ENCODE results near the gene TMEM184A. TPM values are rescaled to one million over a fixed set of nuclear protein-coding genes. Genes with fewer than 3 reads are reported as not detected.
A peak's percentile ranks its signal among the peaks of the same experiment; 100 is the strongest.

Gene TMEM184A
- total and polyA plus RNA-seq, 2 of the 13 experiments (the other 11 are each of a cell fraction or from before 2014, with no cell fraction given): 9.5 to 20.4 TPM

- TF ChIP-seq ATF5 (CRISPR knock-in tag; IDR thresholded peaks at IDR 0.05; ENCODE audit: low read depth): no peak
- TF ChIP-seq ZFP90 (CRISPR knock-in tag; IDR thresholded peaks at IDR 0.05; ENCODE audit: borderline replicate concordance): no peak
- TF ChIP-seq POLR2AphosphoS5 (IDR thresholded peaks at IDR 0.05; ENCODE audit: low read depth, low read length): no peak
- TF ChIP-seq CREM (IDR thresholded peaks at IDR 0.05): peak; percentile 19; the same call in 1 of the 2 replicates
- no peak for TF ChIP-seq CREM (CRISPR knock-in tag; IDR thresholded peaks at IDR 0.05)
- no peak for TF ChIP-seq RFXANK (CRISPR knock-in tag; IDR thresholded peaks at IDR 0.05)
- TF ChIP-seq HOXA3 (CRISPR knock-in tag; IDR thresholded peaks at IDR 0.05): peak; percentile 48; the same call in 1 of the 2 replicates
- no peak for TF ChIP-seq THAP8 (CRISPR knock-in tag; IDR thresholded peaks at IDR 0.05; ENCODE audit: borderline replicate concordance)
- TF ChIP-seq SOX5 (CRISPR knock-in tag; IDR thresholded peaks at IDR 0.05; ENCODE audit: borderline replicate concordance): no peak
- TF ChIP-seq HHEX (CRISPR knock-in tag; IDR thresholded peaks at IDR 0.05): no peak
- TF ChIP-seq SIN3A (IDR thresholded peaks at IDR 0.05; ENCODE audit: borderline replicate concordance, low read depth, low read length): no peak
- no peak for TF ChIP-seq ZNF770 (CRISPR knock-in tag; IDR thresholded peaks at IDR 0.05)
- no peak for TF ChIP-seq ZNF224 (CRISPR knock-in tag; IDR thresholded peaks at IDR 0.05)
- TF ChIP-seq ZNF329 (CRISPR knock-in tag; IDR thresholded peaks at IDR 0.05; ENCODE audit: low read depth): no peak
- TF ChIP-seq ZNF589 (CRISPR knock-in tag; conservative IDR thresholded peaks at IDR 0.05): no peak
- TF ChIP-seq ZMYM4 (CRISPR knock-in tag; IDR thresholded peaks at IDR 0.05): no peak
- TF ChIP-seq ZFP91 (CRISPR knock-in tag; IDR thresholded peaks at IDR 0.05; ENCODE audit: borderline replicate concordance): 0 out of 2 replicates have a peak, but pooled peaks have one; percentile 28
- TF ChIP-seq NFE2L2 (IDR thresholded peaks at IDR 0.05; ENCODE audit: low read length): no peak
- no peak for TF ChIP-seq MED8 (CRISPR knock-in tag; IDR thresholded peaks at IDR 0.05; ENCODE audit: insufficient replicate concordance)
- no peak for TF ChIP-seq BATF2 (CRISPR knock-in tag; IDR thresholded peaks at IDR 0.05)
- no peak for TF ChIP-seq TFDP2 (CRISPR knock-in tag; IDR thresholded peaks at IDR 0.05)
- no peak for TF ChIP-seq ZNF607 (CRISPR knock-in tag; IDR thresholded peaks at IDR 0.05; ENCODE audit: borderline replicate concordance)
Measured at GRCh38 chr7:1569016-1569415, 13.0 kb upstream of the TMEM184A start (continued).

All from HepG2 (cell line).